CD4-positive, alpha-beta T cell treated with Interleukin-12 subunit alpha and Interleukin-12 subunit beta, for 1 hour (primary cell): ENCODE results near the gene CHMP1B.
A peak's percentile ranks its signal among the peaks of the same experiment; 100 is the strongest.

Experiments used
- DNase-seq: peaks from one replicate; pipeline ENCODE4 v3.0.0-alpha.2; 2020

CHMP1B gene, protein sequence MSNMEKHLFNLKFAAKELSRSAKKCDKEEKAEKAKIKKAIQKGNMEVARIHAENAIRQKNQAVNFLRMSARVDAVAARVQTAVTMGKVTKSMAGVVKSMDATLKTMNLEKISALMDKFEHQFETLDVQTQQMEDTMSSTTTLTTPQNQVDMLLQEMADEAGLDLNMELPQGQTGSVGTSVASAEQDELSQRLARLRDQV

GRCh38 chr18:11851146-11851805 is at the start of gene CHMP1B:
Gene CHMP1B, plus strand, starts transcription at chr18:11851413. Its CDS starts 99 bp downstream, at chr18:11851512.
- DNase-seq, result peak; percentile 96

DNA sequence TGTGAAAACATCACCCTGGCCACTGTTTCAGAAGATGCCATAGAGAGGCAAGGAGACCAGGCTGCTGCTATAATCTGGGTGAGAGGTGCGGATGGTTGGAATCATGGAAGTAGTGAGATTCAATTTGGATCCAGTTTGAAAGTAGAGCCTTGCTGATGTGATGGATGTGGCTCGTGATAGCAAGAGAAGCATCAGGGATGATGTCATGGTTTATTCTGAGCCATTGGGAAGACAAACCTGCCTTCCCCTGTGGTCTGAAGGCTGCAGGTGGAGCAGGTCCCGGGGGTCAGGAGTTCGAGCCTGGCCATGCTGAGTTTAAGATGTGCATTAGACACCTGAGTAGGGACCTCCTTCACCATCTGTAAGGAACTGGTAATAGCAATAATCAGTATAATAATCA is 49.6 kb upstream of the CHMP1B start:
- no peak for DNase-seq

DNA sequence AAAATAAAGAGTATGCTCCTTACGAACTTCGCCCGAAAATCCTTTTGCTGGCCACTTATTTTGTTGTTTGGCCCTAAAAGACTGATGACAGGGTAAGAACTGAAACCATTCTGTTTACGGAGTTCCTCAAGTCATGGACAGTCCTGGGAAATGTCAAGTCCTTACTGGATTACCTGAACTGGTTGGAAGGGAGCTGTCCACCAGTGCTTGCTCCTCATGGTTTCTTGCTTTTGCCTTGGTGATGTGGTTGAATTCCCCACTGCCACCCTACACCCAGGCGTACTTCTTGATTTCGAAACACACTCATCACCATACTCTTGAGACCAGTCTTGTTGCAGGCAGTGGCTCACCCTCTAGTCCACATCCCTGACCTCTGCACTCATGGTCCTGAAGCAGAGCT is 49.1 kb upstream of the CHMP1B start:
- DNase-seq, result no peak

DNA sequence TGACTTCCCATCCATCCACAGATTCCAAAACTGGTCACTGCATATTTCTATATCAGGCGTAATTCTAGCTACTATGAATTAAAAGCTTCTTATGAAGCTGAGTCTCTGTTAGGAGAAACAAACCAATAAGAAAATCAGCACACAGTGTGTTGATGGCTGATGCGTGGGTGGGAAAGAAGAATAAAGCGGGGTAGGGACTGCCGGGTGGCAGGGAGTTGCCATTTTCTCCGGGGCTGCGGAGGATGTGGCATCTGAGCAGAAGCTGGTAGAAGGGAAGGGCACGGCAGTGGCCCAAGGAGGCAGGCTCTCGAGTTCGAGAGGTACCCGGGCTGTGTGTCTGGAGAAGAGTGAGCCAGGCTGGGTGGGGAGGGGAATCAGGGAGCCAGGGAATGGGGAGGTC is 48.6 kb upstream of the CHMP1B start:
- no peak for DNase-seq

- no peak for DNase-seq
These were observed 44.0 kb upstream of the CHMP1B start for GRCh38 chr18:11807233-11807632.

GRCh38 chr18:11808001-11808855 is 43.0 kb upstream of the CHMP1B start:
- DNase-seq, result no peak

GRCh38 chr18:11809895-11810294 is 41.3 kb upstream of the CHMP1B start:
- DNase-seq, result no peak

GRCh38 chr18:11810379-11810778 is 40.8 kb upstream of the CHMP1B start:
- DNase-seq, result no peak

GRCh38 chr18:11811009-11811408 is 40.2 kb upstream of the CHMP1B start:
- no peak for DNase-seq

DNA sequence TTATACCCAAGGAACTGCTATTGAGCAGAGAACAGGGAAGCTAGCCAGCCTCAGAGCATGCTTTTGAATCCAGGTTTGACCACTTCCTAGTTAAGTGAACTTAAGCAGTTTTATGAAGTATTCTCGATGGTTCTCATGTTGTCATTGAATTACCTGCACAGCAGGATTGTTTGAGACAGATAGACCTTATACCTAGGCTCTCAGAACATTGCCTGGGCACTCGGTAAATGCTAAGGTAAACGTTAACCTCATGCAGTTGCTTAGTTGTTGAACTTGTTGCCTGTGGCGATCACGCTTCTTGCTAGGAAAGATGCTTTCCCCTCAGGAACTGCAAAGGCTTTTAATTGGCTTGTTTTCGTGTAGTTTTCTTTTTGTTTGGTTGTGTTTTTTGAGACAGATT is 34.0 kb upstream of the CHMP1B start:
- no peak for DNase-seq

GRCh38 chr18:11818486-11819203 is 32.6 kb upstream of the CHMP1B start:
- DNase-seq, result peak; percentile 7

GRCh38 chr18:11819938-11820337 is 31.3 kb upstream of the CHMP1B start:
- no peak for DNase-seq

DNA sequence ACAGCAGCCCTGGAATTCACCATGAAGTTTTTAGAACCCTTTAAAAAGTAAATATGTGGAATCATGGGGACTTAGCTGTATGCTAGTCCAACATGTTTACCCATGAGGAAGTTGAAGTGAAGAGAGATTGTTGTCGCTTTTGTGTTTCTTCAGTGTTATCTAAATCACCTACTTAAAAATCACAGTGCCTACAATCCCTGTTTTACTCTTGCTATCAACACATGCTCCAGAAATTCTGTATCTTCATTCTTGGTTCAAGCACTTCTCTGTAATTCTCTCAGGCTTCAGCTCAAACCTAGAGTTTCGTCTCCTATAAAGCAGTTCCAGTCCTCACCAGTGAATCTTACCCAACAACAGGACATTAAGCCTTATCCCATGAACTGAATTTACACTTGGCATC is 30.5 kb upstream of the CHMP1B start:
- DNase-seq, result no peak

- no peak for DNase-seq
These were observed 30.0 kb upstream of the CHMP1B start for GRCh38 chr18:11821208-11821607.

DNA sequence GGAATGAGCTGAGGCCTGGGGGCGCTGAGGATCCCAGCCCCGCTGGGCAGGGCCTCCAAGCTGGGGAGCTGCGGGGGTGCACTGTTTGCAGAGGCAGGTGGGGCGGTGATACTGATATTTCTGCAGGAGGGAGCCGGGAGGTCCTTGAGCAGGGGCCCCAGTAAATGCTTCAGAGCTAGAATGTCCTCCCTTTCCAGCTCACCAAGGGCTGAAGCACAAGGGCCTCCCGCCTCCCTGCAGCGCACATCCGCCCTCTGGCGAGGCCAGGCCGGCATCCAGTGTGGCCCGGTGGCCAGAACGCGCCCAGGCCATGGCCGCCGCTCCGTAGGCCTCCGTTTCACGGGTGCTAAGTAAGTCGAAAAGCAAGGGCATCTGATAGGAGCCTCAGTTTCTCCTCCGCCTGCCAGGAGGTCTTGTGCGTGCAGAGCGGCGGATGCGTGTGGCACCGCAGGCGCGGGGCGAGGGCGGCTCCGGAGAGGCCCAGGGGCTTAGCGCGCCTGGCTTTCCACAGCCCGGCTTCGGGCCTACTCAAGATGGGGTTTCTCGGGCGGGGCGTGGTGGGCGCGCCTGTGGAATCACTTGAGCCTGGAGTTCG is 29.5 kb upstream of the CHMP1B start:
- no peak for DNase-seq

DNA sequence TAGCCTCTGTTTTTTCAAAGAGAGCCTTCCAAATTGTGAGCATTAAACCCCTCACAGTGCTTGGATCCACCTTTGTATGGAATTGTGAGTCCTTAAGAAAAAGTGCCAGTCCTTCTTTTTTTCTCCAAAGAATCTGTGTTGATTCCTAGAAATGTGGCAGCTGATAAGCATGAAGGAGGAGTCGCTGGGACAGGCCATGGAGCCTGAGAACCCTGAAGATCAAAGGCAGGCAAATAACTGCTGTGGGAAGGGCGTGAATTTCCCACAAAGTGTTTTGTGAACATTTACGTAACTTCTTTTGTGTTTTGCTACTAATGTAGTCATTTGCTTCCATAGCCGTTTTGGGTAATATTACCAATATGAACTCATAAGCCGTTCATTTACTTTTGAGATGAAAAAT is 27.7 kb upstream of the CHMP1B start:
- DNase-seq, result no peak

DNA sequence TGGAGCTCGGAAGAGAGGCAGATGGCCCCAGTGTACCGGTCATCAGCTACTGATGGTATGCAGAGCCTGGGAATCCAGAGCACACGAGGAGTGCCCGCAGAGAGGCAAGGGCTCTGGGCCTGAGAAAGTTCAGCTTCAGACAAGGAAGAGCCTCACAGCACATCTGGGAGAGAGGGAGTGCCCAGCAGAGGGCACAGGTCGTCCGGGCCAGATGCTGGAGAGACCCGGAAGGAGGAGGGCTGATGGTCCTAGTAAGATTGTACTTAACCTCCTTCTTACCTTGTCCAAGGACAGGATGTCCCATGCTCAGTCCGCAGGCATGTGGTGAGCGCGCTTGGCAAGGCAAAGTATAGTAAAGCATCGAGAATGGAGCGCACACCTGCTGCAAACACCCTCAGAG is 24.4 kb upstream of the CHMP1B start:
- DNase-seq, result no peak

- DNase-seq, result no peak
These were observed 22.3 kb upstream of the CHMP1B start for GRCh38 chr18:11828786-11829432.

GRCh38 chr18:11830585-11830984 is 20.6 kb upstream of the CHMP1B start:
- DNase-seq, result no peak

DNA sequence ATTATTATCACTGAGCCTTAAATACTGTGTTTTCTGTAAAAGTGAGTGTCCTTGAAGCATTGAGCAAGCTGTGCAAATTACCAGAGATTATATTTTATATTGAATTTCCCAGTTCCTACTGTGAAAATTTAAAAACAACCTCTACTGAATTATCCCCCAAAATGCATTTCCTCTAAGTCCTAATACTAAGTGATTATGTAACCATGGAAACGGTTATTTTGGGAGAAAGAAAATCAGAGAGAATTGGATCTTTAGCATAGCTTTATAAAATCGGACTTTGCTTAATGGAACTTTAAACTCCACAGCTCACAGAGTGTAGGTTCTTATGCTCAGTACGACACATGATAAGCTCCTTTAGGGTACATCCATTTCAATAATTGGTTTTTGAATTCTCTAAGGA is 19.3 kb upstream of the CHMP1B start:
- DNase-seq, result no peak

GRCh38 chr18:11834772-11835171 is 16.4 kb upstream of the CHMP1B start:
- DNase-seq, result no peak

GRCh38 chr18:11839556-11839955 is 11.7 kb upstream of the CHMP1B start:
- DNase-seq, result no peak
